ENCODE measurements around the gene NRP2. TPM values are rescaled to one million over a fixed set of nuclear protein-coding genes. Genes with fewer than 3 reads are reported as not detected.

NRP2 gene
- total RNA-seq, 4 donors from 2014 or later = 35.1 to 146 (median 63.9) TPM

- Histone ChIP-seq H3K4me3 (no peak overlapping the region), H3K4me1 (peaks cover 18 to 81% (median 48%) of the 10 kb centered on the region in 4 donors), H3K27me3 (no peaks in the 10 kb centered on the region), H3K27ac (peak overlapping the region; percentile 77 to 95 (median 87)), H3K36me3 (no peaks in the 10 kb centered on the region), H3K9me3 (no peaks in the 10 kb centered on the region)
- intact Hi-C loops (cut with DNase I; ENCODE audit: low total_unique reads) (no loop called here), in situ Hi-C loops (cut with MboI; ENCODE audit: low pct_ligation_motif_present in 1 of 4, low pct_unique_long_range_greater_than_20kb in 1 of 4, low sequenced_read_pairs in 3 of 4) (no loop called here)
- DNase-seq = peak; percentile 28
- 47 to 58% methylated on average over 8 to 12 of the region's 12 CpGs for WGBS, 2 donors (ENCODE audit: low coverage in 1 of 2)
- TF ChIP-seq POLR2A (IDR thresholded peaks at IDR 0.05) (no peak), CTCF (IDR thresholded peaks at IDR 0.05) (no peak), EP300 (IDR thresholded peaks at IDR 0.05; ENCODE audit: low read depth) (no peak), POLR2AphosphoS5 (IDR thresholded peaks at IDR 0.05) (no peak)
Measured at GRCh38 chr2:205700331-205701132, 18.2 kb downstream of the NRP2 start.

GRCh38 chr2:205701509-205701908 lies 19.2 kb downstream of the NRP2 start:
- DNase-seq = no peak
- peaks cover 20 to 82% (median 54%) of the 10 kb centered on the region in 4 donors for H3K4me1 ChIP-seq
- H3K4me3 ChIP-seq = no peak overlapping the region
- in situ Hi-C loops (cut with MboI; ENCODE audit: low pct_ligation_motif_present in 1 of 4, low pct_unique_long_range_greater_than_20kb in 1 of 4, low sequenced_read_pairs in 3 of 4) = no loop called here
- 80 to 88% methylated on average over 1 of the region's 1 CpG for WGBS, 2 donors (ENCODE audit: low coverage in 1 of 2)
- H3K27ac ChIP-seq = peak overlapping the region; percentile 77 to 95 (median 87)
- H3K36me3 ChIP-seq = no peaks in the 10 kb centered on the region
- no peaks in the 10 kb centered on the region for H3K9me3 ChIP-seq
- intact Hi-C loops (cut with DNase I; ENCODE audit: low total_unique reads) = no loop called here
- TF ChIP-seq POLR2AphosphoS5 (IDR thresholded peaks at IDR 0.05) (no peak), EP300 (IDR thresholded peaks at IDR 0.05; ENCODE audit: low read depth) (no peak), CTCF (IDR thresholded peaks at IDR 0.05) (no peak), POLR2A (IDR thresholded peaks at IDR 0.05) (no peak)
- H3K27me3 ChIP-seq = no peaks in the 10 kb centered on the region

- no peaks in the 10 kb centered on the region for H3K9me3 ChIP-seq
- H3K4me1 ChIP-seq = peaks cover 28 to 86% (median 61%) of the 10 kb centered on the region in 4 donors
- intact Hi-C loops (cut with DNase I; ENCODE audit: low total_unique reads) = no loop called here
- TF ChIP-seq POLR2AphosphoS5 (IDR thresholded peaks at IDR 0.05) (no peak), CTCF (IDR thresholded peaks at IDR 0.05) (no peak), EP300 (IDR thresholded peaks at IDR 0.05; ENCODE audit: low read depth) (no peak), POLR2A (IDR thresholded peaks at IDR 0.05) (no peak)
- WGBS, 2 donors (ENCODE audit: low coverage in 1 of 2) = 36% methylated on average over 1 of the region's 1 CpG; no CpG with 5 or more reads in 1 of the 2 donors
- no peaks in the 10 kb centered on the region for H3K36me3 ChIP-seq
- peak overlapping the region; percentile 77 to 95 (median 87) for H3K27ac ChIP-seq
- in situ Hi-C loops (cut with MboI; ENCODE audit: low pct_ligation_motif_present in 1 of 4, low pct_unique_long_range_greater_than_20kb in 1 of 4, low sequenced_read_pairs in 3 of 4) = no loop called here
- DNase-seq = no peak
- no peak overlapping the region for H3K4me3 ChIP-seq
- no peaks in the 10 kb centered on the region for H3K27me3 ChIP-seq
Measured at GRCh38 chr2:205702576-205702975, 20.3 kb downstream of the NRP2 start.

GRCh38 chr2:205703471-205704126 lies 21.3 kb downstream of the NRP2 start:
- Histone ChIP-seq H3K4me1 (peaks cover 32 to 90% (median 65%) of the 10 kb centered on the region in 4 donors), H3K36me3 (no peaks in the 10 kb centered on the region), H3K27me3 (no peaks in the 10 kb centered on the region), H3K9me3 (no peaks in the 10 kb centered on the region), H3K4me3 (no peak overlapping the region), H3K27ac (peak overlapping the region; percentile 77 to 95 (median 87))
- TF ChIP-seq POLR2AphosphoS5 (IDR thresholded peaks at IDR 0.05) = no peak
- TF ChIP-seq POLR2A (IDR thresholded peaks at IDR 0.05) = no peak
- TF ChIP-seq CTCF (IDR thresholded peaks at IDR 0.05) = no peak
- TF ChIP-seq EP300 (IDR thresholded peaks at IDR 0.05; ENCODE audit: low read depth) = no peak
- in situ Hi-C loops (cut with MboI; ENCODE audit: low pct_ligation_motif_present in 1 of 4, low pct_unique_long_range_greater_than_20kb in 1 of 4, low sequenced_read_pairs in 3 of 4) = no loop called here
- DNase-seq = no peak
- intact Hi-C loops (cut with DNase I; ENCODE audit: low total_unique reads) = no loop called here
- whole genome bisulfite sequencing, 2 donors (ENCODE audit: low coverage in 1 of 2) = 66 to 77% methylated on average over 3 to 8 of the region's 8 CpGs

Measured in transverse colon (tissue), 4 donors.